Midbrain (tissue), 1 donor: ENCODE data around the gene LIMS2.

Source experiments
- DNase-seq: peaks from one replicate; lab custom pipeline; 2025; lab: John Stamatoyannopoulos, UW

The LIMS2 gene

DNA sequence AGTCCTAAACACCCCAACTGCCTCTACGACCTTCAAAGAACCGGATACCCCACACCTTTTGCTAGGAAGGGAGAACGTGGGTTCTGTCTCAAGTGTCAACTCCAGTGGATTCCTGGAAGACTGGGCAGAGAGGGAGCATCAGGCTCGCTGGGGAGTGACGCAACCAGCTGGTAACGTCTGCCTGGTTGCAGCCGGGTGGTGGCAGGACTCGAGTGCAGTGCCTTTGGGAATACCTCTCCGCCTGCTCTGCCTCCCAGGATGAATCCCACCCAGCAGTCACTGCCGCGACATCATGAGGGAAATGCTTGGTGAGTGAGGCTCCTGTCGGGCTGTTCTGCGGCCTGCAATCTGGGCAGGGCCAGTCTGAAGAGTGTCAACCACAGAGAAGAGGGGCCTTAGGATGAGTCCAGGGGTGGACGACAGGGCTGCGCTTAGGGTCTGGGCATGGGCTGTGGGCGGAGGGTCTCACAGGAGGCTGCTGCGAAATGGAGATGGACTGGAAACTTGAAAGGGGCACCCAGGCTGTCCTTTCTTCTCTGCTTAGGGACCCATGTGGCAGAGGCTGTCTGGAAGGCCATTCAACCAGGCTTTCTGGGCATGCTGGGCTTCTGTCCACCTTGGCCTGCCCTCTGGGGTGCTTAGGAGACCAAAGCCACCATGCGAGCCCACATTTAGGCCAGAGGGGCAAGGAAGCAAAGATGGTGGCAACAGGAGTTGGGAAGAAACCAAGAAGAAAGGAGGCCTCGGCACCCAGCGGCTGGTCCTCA lies 16.5 kb downstream of the LIMS2 start:
- no peak for DNase-seq

GRCh38 chr2:127658146-127658545 lies 17.2 kb downstream of the LIMS2 start:
- DNase-seq, result no peak

GRCh38 chr2:127657232-127657595 lies 18.1 kb downstream of the LIMS2 start:
- DNase-seq, result no peak

GRCh38 chr2:127656569-127657231 lies 18.6 kb downstream of the LIMS2 start:
- DNase-seq, result no peak

DNA sequence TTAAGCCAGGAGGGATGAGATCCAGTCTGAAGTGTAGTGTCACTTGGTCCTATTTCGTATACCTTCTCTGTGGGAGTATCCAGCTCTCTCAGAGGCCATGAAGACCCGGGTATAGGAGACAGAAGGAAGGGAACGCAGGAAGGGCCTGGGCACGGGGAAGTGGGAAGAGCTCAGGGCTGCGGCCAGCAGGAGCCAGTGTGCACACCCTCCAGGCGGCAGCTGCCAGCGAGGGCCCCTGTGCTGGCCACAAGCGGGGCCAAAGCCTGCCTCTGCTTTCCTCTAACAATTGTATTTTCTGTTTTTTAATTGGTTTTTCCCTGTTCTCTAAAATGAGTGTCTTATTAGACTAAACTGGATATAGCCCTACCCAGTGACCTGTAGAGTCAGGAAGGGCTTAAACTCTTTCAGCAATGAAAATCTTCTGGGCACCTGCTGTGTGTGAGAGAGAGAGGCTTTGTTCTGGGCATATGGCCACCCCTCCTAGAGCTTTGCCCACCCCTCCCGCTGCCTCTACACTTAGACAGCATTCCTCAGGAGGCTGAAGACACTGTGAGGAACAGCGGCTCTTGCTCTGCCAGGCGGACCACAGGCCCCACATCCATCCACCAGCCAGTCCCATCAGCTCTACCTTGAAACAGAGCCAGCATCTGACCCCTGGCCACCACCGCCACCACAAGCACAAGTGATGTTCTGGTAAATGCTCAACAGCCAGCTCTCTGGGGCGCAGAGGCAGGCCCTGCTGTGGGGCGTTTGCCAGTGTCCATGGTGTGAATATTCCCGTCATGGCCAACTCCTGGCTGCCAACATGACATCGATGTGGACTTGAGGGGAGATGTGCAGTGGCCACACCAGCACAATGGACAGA lies 19.9 kb downstream of the LIMS2 start:
- no peak for DNase-seq

DNA sequence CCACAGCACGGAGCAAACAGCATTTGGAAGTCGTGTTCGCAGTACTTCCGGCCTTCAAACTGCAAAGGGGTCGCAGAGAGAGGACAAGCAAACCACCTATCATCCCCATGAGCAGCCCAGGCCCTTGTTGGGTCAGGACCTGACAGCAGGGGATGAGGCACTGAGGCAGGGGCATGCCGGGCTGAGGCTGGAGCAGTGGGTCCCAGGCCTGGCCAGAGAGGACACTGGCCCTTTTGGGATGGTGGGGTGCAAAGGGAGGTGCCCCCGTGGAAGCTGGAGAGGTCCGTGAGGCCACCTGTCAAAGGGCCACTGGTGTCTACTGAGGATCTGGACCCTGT lies 20.5 kb downstream of the LIMS2 start:
- no peak for DNase-seq

DNA sequence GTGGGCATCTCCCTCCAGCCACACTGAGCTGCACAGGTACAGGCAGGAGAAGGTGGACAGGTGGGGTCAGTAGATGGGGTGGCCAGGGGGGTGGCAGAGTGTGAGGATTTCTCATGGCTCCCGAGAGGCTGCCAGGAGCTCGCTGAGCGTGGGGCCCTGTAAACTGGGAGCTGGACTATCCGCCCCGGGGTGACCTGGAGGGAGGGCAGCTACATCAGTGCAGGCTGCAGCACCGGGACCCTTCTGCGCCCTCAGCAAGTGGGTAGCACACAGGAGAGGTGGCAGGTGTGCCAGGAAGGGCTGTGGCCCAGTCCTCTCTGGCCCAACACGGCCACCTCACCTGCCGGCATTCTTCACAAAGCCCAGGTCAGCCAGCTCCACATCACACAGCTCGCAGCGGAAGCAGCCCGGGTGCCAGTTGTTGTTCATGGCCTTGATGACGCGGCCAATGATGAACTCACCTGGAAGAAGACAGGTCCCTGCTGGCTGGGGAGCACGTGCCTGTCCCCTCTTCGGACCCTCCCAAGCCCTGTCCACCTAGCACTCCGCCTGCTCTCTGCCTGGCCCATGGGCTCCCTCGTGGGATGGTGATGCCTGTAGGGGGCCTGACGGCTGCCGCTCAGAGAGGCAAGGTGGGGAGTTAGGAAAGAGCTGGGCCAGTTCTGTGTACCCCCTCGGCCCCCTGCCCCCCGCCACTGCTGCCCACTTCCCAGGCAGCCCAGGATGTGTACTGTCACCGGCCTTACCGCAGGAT lies 21.1 kb downstream of the LIMS2 start:
- DNase-seq, result no peak

DNA sequence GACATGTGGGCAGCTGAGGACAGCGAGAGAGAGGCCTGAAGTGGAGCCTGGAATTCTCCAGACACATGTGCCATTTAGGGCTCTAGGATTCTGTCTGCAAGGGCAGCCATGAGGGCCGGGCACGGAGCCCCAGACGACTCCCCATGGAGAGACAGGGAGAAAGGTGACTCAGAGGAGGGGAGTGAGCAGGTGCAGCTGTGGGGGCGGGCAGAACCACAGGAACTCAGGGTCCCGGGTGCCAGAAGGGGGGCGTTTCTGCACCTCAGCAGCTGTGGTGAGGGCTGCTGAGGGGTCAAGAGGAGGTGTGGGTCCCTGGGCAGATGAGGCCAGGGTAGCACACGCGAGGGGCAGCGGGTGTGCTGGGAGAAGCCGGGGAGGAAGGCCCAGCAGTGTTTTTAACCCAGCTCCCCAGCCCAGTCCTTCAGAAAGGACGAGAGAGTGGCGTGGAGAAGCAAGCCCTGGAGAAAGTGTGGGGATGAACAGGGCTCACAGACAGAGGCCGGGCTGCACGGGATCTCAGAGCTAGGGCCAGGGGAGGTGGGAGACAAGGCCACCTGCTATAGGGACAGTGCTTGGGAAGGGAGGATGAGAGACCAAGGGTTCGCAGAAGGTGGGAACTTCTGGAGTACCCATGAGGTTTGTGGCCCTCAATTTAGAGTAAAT lies 21.8 kb downstream of the LIMS2 start:
- DNase-seq, result no peak

DNA sequence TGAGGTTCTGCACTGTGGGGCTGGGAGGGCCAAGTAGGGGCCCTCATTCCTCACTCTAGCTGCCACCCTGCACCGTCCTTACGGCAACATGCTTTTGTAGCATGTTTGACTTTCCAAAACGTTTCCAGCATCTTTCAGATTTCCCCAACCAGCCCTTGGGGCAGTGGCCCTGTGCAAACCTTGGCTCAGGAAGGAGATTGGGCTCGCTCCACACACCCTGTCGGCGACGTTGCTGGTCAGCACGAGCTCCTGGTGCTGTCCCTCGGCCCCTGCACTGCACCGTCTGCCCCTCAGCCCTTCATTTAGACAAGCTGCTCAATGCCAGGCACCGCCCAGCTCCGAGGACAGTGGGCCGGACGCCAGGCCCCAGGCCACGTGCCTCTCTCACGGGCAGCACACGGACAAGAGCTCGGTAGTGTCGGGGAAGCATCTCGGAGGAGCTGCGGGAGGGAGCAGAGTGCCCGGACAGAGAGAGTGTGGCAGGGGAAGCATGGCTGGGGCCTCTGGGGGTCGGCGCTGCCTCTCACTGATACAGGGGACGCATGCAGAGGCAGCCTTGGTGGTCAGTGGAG lies 22.5 kb downstream of the LIMS2 start:
- no peak for DNase-seq

- DNase-seq, result peak; percentile 81
These were observed 23.3 kb downstream of the LIMS2 start for GRCh38 chr2:127651971-127652550.

GRCh38 chr2:127651381-127651809 lies 23.9 kb downstream of the LIMS2 start:
- DNase-seq, result no peak

DNA sequence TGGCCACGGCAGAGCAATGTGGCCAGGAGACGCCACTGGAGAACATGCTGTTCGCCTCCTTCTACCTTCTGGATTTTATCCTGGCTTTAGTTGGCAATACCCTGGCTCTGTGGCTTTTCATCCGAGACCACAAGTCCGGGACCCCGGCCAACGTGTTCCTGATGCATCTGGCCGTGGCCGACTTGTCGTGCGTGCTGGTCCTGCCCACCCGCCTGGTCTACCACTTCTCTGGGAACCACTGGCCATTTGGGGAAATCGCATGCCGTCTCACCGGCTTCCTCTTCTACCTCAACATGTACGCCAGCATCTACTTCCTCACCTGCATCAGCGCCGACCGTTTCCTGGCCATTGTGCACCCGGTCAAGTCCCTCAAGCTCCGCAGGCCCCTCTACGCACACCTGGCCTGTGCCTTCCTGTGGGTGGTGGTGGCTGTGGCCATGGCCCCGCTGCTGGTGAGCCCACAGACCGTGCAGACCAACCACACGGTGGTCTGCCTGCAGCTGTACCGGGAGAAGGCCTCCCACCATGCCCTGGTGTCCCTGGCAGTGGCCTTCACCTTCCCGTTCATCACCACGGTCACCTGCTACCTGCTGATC lies 24.4 kb downstream of the LIMS2 start:
- DNase-seq, result no peak

- no peak for DNase-seq
These were observed 25.1 kb downstream of the LIMS2 start for GRCh38 chr2:127650041-127650784.

DNA sequence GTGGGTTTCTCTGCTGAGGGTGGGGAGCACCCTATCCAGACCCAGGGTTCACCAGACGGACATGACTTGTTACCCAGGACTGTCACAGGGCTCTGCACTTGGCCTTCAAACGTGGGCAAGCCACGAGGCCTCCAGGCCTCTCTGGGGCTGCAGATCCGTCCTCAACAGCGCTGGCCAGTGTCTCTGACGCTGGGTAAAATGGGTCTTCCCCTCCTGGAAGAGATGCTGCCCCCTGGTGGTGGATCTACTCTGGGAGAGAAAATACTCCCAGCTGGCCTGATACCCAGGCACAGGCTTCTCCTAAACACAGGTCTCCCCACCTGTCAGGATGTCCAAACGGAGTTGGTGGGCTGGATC lies 25.7 kb downstream of the LIMS2 start:
- peak; percentile 86 for DNase-seq

DNA sequence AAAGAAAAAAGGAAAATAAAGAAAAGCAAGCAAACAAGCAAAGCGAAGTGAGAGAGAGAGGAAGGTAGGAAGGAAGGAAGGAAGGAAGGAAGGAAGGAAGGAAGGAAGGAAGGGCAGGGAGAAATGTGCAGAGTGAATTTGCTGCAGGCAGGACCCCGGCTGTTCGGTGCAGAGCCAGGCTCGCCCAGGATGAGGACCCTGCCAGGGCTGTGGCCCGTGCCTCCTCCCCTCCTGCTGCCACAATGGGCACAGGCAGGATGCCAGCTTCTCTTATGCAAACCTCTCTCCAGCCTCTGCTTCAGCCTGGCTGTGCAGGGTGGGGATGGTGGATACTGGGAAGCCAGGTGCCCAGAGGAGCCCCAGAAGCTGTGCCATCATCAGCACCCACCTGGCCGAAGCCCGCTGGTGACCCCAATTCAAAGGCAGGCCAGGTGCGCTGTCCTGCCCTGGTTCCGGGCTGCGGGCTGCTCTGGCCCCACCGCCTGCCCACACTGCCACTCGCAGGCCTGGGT lies 26.2 kb downstream of the LIMS2 start:
- peak; percentile 27 for DNase-seq

GRCh38 chr2:127648321-127648720 lies 27.0 kb downstream of the LIMS2 start:
- DNase-seq, result no peak

- no peak for DNase-seq
These were observed 27.8 kb downstream of the LIMS2 start for GRCh38 chr2:127647242-127648190.

- DNase-seq, result no peak
These were observed 28.7 kb downstream of the LIMS2 start for GRCh38 chr2:127646487-127647241.
